GM21526 (cell line): ENCODE measurements around the gene QPCT.
A peak's percentile ranks its signal among the peaks of the same experiment; 100 is the strongest.

Source experiments
- ATAC-seq: cut with Tn5 transposase; IDR thresholded peaks from one replicate; pipeline ENCODE4 v1.9.1; 2021; ENCODE audit warnings: moderate library complexity; ENCODE audit not compliant: unreplicated experiment, low FRiP score

Gene QPCT

GRCh38 chr2:37324786-37325624, 19.4 kb upstream of the QPCT start, which contains the start of gene PRKD3:
PRKD3 (minus strand) TSS chr2:37324833; CDS start chr2:37316524, 8,309 bp downstream.
- ATAC-seq, result peak; percentile 53

GRCh38 chr2:37325625-37326071, 18.8 kb upstream of the QPCT start:
- no peak for ATAC-seq

- ATAC-seq, result no peak
These were observed 18.1 kb upstream of the QPCT start for GRCh38 chr2:37326285-37326684.

GRCh38 chr2:37326866-37327634, 17.4 kb upstream of the QPCT start:
- no peak for ATAC-seq

GRCh38 chr2:37330681-37331080, 13.7 kb upstream of the QPCT start:
- no peak for ATAC-seq

- no peak for ATAC-seq
These were observed 11.9 kb upstream of the QPCT start for GRCh38 chr2:37332560-37332959.

- no peak for ATAC-seq
These were observed 11.2 kb upstream of the QPCT start for GRCh38 chr2:37333256-37333655.

- no peak for ATAC-seq
These were observed 8.8 kb upstream of the QPCT start for GRCh38 chr2:37335604-37336003.

- no peak for ATAC-seq
These were observed 6.7 kb upstream of the QPCT start for GRCh38 chr2:37337620-37338280.

GRCh38 chr2:37338933-37339332, 5.5 kb upstream of the QPCT start:
- ATAC-seq, result no peak

- no peak for ATAC-seq
These were observed 3.8 kb upstream of the QPCT start for GRCh38 chr2:37340637-37341036.

- no peak for ATAC-seq
These were observed 1.7 kb upstream of the QPCT start for GRCh38 chr2:37342591-37343220.

GRCh38 chr2:37343537-37344434, 644 bp upstream of the QPCT start:
- no peak for ATAC-seq

- no peak for ATAC-seq
These were observed 3.7 kb downstream of the QPCT start for GRCh38 chr2:37348155-37348554.

- no peak for ATAC-seq
These were observed 4.9 kb downstream of the QPCT start for GRCh38 chr2:37349231-37349860.

GRCh38 chr2:37350034-37350433, 5.6 kb downstream of the QPCT start:
- ATAC-seq, result no peak

- ATAC-seq, result no peak
These were observed 10.1 kb downstream of the QPCT start for GRCh38 chr2:37354531-37354930.

GRCh38 chr2:37355735-37356134, 11.3 kb downstream of the QPCT start:
- no peak for ATAC-seq

- ATAC-seq, result no peak
These were observed 11.9 kb downstream of the QPCT start for GRCh38 chr2:37356299-37356698.
